HG03460 (cell line): ENCODE measurements around the gene TNFRSF8.

Source experiments
- ATAC-seq: cut with Tn5 transposase; IDR thresholded peaks from one replicate; pipeline ENCODE4 v1.9.1; 2021; ENCODE audit not compliant: unreplicated experiment

Gene TNFRSF8

GRCh38 chr1:12059722-12060464 lies 3.2 kb upstream of the TNFRSF8 start:
- ATAC-seq, result peak; percentile 45

- ATAC-seq, result no peak
Measured at GRCh38 chr1:12060500-12060899, 2.6 kb upstream of the TNFRSF8 start.

- no peak for ATAC-seq
Measured at GRCh38 chr1:12064073-12064969, 1.2 kb downstream of the TNFRSF8 start.

- no peak for ATAC-seq
Measured at GRCh38 chr1:12065872-12066271, 2.8 kb downstream of the TNFRSF8 start.

GRCh38 chr1:12067900-12068821 lies 5.1 kb downstream of the TNFRSF8 start:
- ATAC-seq, result peak; percentile 50

DNA sequence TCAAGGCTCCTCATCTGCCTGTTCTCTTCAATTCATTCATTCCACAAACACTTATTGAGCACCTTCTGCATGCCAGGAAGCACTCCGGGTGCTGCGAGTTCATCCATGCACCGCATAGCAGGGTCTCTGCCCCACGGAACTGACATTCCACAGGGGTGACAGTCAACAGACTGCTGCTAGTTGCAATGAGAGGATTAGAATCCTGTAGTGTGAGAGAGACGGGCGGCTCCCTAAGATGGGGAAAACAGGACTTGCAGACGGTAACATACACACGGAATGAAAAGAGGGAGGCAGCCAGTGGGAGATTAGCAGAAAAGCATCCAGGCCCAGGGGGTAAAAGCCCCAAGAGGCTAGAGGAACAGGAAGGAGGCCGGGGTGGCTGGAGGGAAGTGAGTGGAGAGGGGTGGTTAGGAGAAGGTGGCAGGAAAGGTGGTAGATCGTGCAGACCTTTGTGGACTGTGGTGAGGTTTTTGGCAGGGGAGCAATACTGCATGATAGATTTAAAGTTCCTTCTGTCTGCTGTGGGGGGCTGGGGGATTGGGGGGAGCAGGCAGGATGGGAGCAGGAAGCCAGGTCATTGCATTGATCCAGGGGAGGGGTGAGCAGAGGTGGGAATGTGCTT lies 6.6 kb downstream of the TNFRSF8 start:
- ATAC-seq, result no peak

- no peak for ATAC-seq
Measured at GRCh38 chr1:12071892-12072291, 8.8 kb downstream of the TNFRSF8 start.

DNA sequence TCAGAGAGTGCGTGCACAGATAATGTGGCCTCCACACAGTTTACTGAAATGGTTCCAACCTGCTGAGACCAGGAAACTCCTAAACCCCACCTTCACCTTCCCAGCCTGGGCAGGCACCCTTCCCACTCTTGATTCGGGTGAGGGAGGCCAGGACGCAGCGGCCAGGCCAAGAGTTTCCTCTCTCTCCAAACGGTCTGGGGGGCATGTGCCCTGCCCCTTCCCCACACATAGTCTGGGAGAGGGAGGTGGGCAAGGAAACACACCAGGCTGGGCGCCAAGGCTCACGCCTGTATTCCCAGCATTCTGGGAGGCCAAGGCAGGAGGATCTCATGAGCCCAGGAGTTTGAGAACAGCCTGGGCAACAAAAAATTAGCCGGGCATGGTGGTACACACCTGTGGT lies 9.6 kb downstream of the TNFRSF8 start:
- ATAC-seq, result no peak

DNA sequence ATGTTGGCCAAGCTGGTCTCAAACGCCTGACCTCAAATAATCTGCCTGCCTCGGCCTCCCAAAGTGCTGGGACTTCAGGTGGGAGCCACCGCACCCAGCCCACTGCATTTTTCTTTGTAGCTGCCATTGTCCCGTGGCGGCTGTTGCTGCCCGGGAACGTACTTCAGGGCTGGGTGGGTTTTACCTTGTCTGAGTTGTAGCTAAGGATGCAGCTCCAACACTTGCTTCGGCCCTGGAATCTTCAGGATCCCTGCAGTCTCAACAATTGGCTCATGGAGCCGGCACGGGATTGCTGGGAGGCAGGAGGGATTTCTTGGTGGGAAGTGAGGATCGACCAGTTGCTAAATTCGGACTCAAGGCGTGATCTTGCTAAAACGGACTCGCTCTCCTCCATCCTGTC lies 10.7 kb downstream of the TNFRSF8 start:
- ATAC-seq, result no peak

DNA sequence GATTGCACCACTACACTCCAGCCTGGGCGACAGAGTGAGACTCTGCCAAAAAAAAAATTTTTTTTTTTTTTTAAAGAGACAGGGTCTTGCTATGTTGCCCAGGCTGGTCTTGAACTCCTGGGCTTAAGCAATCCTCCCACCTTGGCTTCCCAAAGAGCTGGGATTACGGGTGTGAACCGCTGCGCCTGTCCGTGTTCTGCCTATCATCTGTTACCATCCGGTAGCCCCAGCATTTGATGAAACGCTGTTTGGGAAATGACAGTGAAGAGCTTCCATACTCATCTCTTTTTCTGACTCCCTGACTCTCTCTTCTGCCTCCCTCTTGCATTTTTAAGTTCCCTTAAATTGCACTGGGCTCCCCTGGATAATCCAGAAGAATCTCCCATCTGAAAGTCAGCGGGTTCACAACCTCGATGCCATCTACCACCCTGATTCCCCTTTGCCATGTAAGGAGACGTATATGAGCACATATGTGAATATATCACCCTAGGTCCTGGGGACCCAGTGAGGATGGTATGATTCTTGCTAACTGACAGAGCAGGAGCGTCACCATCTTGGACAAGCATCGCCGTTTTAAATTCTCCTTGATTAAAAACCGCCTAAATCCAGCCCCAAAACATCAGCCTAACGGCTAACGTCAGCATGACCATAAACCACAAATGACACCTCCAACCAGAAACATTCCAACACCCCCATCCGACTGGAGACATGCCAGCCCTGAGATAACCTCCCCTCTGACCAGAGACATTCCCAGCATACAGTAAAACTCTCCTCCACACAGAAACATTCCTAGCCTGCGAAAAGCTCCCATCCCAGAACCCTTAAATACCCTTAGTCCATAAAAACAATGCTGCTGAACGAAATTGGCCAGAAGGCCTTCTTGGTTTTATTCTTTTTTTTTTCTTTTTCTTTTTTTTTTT lies 12.4 kb downstream of the TNFRSF8 start:
- no peak for ATAC-seq

- ATAC-seq, result no peak
Measured at GRCh38 chr1:12076425-12077005, 13.4 kb downstream of the TNFRSF8 start.

DNA sequence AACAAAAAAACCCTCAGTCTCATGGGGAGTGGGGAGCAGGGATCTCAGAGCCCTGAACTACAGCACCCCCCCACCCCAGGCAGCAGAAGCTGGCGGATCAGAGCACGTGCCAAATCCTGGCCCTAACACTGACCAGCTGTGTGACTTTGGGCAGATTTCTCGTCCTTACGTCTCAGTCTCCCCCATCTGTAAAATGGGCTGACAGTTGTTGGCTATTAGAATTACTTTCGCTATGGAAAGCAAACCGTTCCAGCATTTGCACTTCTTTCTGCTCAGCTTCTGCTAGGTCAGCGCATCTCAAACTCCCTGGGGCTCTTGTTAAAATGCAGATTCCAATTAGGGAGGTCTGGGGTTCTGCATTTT lies 15.5 kb downstream of the TNFRSF8 start:
- peak; percentile 11 for ATAC-seq

GRCh38 chr1:12078938-12079861 lies 16.1 kb downstream of the TNFRSF8 start:
- ATAC-seq, result peak; percentile 57

DNA sequence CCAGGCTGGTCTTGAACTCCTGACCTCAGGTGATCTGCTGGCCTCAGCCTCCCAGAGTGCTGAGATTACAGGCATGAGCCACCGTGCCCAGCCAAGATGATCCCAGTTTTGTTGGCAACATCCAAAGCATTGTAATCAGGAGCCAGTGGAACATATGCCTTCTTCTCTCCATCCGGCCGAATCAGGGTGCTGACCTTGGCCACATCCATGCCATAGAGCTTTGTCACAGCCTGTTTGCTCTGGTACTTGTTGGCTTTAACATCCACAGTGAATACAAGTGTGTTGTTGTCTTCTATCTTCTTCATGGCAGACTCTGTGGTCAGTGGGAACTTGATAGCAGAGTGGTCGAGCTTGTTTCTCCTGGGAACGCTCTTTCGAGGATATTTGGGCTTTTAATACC lies 17.1 kb downstream of the TNFRSF8 start:
- ATAC-seq, result no peak

- ATAC-seq, result no peak
Measured at GRCh38 chr1:12080773-12081556, 17.9 kb downstream of the TNFRSF8 start.

DNA sequence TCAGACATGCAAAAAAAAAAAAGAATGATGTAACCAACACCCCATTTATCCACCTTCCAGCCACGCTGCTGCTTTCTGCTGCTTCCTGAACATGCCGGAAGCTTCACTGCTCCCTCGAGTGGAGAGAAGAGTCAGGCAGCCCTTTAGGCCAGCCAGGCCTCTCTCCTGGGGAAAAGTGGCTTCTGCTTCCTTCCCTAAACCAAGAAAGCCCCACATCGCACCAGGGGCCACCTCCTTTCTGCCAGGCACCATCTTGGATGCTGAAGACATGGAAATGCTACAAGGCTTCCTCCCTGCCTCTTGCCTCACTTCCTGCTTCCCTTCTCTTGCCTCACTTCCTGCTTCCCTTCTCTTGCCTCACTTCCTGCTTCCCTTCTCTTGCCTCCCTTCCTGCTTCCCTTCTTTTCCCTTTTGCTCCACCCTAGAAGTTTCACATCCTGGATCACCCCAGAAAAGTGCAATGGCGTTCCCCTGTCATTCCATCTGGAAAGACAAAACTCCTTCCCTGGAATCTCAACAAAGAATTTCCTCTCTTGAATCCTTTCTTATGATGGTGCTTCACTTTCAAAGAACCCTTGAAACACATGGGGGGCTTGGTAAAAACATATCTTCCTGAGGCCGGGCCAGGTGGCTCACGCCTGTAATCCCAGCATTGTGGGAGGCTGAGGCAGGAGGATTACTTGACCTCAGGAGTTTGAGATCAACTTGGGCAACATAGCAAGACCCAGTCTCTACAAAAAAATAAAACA lies 18.7 kb downstream of the TNFRSF8 start:
- ATAC-seq, result no peak

GRCh38 chr1:12082988-12083387 lies 19.9 kb downstream of the TNFRSF8 start:
- no peak for ATAC-seq
